Ishikawa (cell line): Measurements from ENCODE around the gene ESRRA.

Source experiments
- CEBPB ChIP-seq: IDR thresholded peaks from 2 replicates; pipeline ENCODE4 v1.6.1; 2012
- CREB1 ChIP-seq: IDR thresholded peaks from 2 replicates; pipeline ENCODE4 v1.6.1; 2012; ENCODE audit warnings: low read depth
- EGR1 ChIP-seq: IDR thresholded peaks from 2 replicates; pipeline ENCODE4 v1.6.1; 2012
- EP300 ChIP-seq: IDR thresholded peaks from 2 replicates; pipeline ENCODE4 v1.6.1; 2012; ENCODE audit warnings: borderline replicate concordance
- FOXM1 ChIP-seq: IDR thresholded peaks from 2 replicates; pipeline ENCODE4 v1.6.1; 2012; ENCODE audit warnings: low read depth, borderline replicate concordance
- MAX ChIP-seq: IDR thresholded peaks from 2 replicates; pipeline ENCODE4 v1.6.1; 2012
- NFIC ChIP-seq: IDR thresholded peaks from 2 replicates; pipeline ENCODE4 v1.6.1; 2012
- RAD21 ChIP-seq: IDR thresholded peaks from 2 replicates; pipeline ENCODE4 v1.6.1; 2012; ENCODE audit warnings: low read depth
- REST ChIP-seq: IDR thresholded peaks from 2 replicates; pipeline ENCODE4 v1.6.1; 2012; ENCODE audit warnings: low read depth, mild to moderate bottlenecking
- TAF1 ChIP-seq: IDR thresholded peaks from 2 replicates; pipeline ENCODE4 v1.6.1; 2012; ENCODE audit warnings: low read depth, mild to moderate bottlenecking
- TCF12 ChIP-seq: IDR thresholded peaks from 2 replicates; pipeline ENCODE4 v1.6.1; 2012; ENCODE audit warnings: low read depth
- USF1 ChIP-seq: IDR thresholded peaks from 2 replicates; pipeline ENCODE4 v1.6.1; 2012
- YY1 ChIP-seq: IDR thresholded peaks from 2 replicates; pipeline ENCODE4 v1.6.1; 2012; ENCODE audit warnings: low read depth
- ZBTB7A ChIP-seq: IDR thresholded peaks from 2 replicates; pipeline ENCODE4 v1.6.1; 2012; ENCODE audit warnings: low read depth

- TF ChIP-seq FOXM1 (no peak), TAF1 (no peak), EGR1 (no peak), YY1 (no peak), RAD21 (no peak), NFIC (no peak), ZBTB7A (no peak), MAX (no peak), CEBPB (no peak), CREB1 (no peak), USF1 (no peak), EP300 (no peak), REST (no peak), TCF12 (no peak)
These were observed 15.2 kb downstream of the ESRRA start for GRCh38 chr11:64320556-64320955.
